CMK (cell line): ENCODE measurements around the gene ULK4.

Source experiments
- DNase-seq: peaks from one replicate; pipeline ENCODE4 v3.0.0-alpha.2; 2010; ENCODE audit warnings: low read depth

ULK4 gene

GRCh38 chr3:41638381-41638780 is 323.5 kb downstream of the ULK4 start:
- DNase-seq = no peak

- DNase-seq = no peak
Measured at GRCh38 chr3:41632700-41633099, 329.2 kb downstream of the ULK4 start.

- no peak for DNase-seq
Measured at GRCh38 chr3:41630708-41631107, 331.2 kb downstream of the ULK4 start.

- DNase-seq = no peak
Measured at GRCh38 chr3:41629986-41630385, 331.9 kb downstream of the ULK4 start.

GRCh38 chr3:41629072-41629471 is 332.8 kb downstream of the ULK4 start:
- no peak for DNase-seq

- DNase-seq = no peak
Measured at GRCh38 chr3:41627477-41628087, 334.3 kb downstream of the ULK4 start.

- DNase-seq = no peak
Measured at GRCh38 chr3:41612853-41613252, 349.1 kb downstream of the ULK4 start.

- no peak for DNase-seq
Measured at GRCh38 chr3:41611008-41611407, 350.9 kb downstream of the ULK4 start.

- DNase-seq = no peak
Measured at GRCh38 chr3:41608347-41608746, 353.6 kb downstream of the ULK4 start.

- no peak for DNase-seq
Measured at GRCh38 chr3:41603807-41604206, 358.1 kb downstream of the ULK4 start.

- no peak for DNase-seq
Measured at GRCh38 chr3:41602121-41602520, 359.8 kb downstream of the ULK4 start.

GRCh38 chr3:41601404-41601987 is 360.4 kb downstream of the ULK4 start:
- DNase-seq = no peak

- DNase-seq = no peak
Measured at GRCh38 chr3:41600616-41601015, 361.3 kb downstream of the ULK4 start.

GRCh38 chr3:41599127-41599484 is 362.8 kb downstream of the ULK4 start:
- DNase-seq = no peak

GRCh38 chr3:41598402-41599126 is 363.3 kb downstream of the ULK4 start:
- DNase-seq = no peak

GRCh38 chr3:41593774-41594173 is 368.1 kb downstream of the ULK4 start:
- DNase-seq = no peak

- DNase-seq = no peak
Measured at GRCh38 chr3:41592753-41593510, 369.0 kb downstream of the ULK4 start.

- DNase-seq = no peak
Measured at GRCh38 chr3:41583014-41583413, 378.9 kb downstream of the ULK4 start.

GRCh38 chr3:41581700-41582099 is 380.2 kb downstream of the ULK4 start:
- DNase-seq = peak; percentile 3

GRCh38 chr3:41580274-41580959 is 381.5 kb downstream of the ULK4 start:
- no peak for DNase-seq

GRCh38 chr3:41579861-41580260 is 382.0 kb downstream of the ULK4 start:
- DNase-seq = no peak

GRCh38 chr3:41578798-41579197 is 383.1 kb downstream of the ULK4 start:
- DNase-seq = no peak
